Iris pigment epithelial cell (primary cell): Measurements from ENCODE around the gene MLIP.
"Not testable (repeated sequence)": the region's sequence is repeated elsewhere in the genome, so short reads cannot be mapped to it uniquely, and the experiment has no call there.

Experiments used
- DNase-seq: peaks from one replicate; pipeline ENCODE4 v3.0.0-alpha.2; 2011; ENCODE audit warnings: low read depth

The MLIP gene

GRCh38 chr6:54151861-54152260 is 40.6 kb downstream of the MLIP start:
- DNase-seq, result no peak

- DNase-seq, result no peak
Observed at GRCh38 chr6:54156650-54157250, 45.5 kb downstream of the MLIP start.

GRCh38 chr6:54157405-54157804 is 46.2 kb downstream of the MLIP start:
- no peak for DNase-seq

GRCh38 chr6:54173089-54173488 is 61.8 kb downstream of the MLIP start:
- peak; percentile 53 for DNase-seq

- no peak for DNase-seq
Observed at GRCh38 chr6:54179152-54179551, 67.9 kb downstream of the MLIP start.

GRCh38 chr6:54183616-54184015 is 72.4 kb downstream of the MLIP start:
- no peak for DNase-seq

GRCh38 chr6:54185885-54186284 is 74.6 kb downstream of the MLIP start:
- no peak for DNase-seq

- peak; percentile 11 for DNase-seq
Observed at GRCh38 chr6:54188846-54189245, 77.6 kb downstream of the MLIP start.

- peak; percentile 79 for DNase-seq
Observed at GRCh38 chr6:54191461-54191860, 80.2 kb downstream of the MLIP start.

GRCh38 chr6:54192993-54193392 is 81.8 kb downstream of the MLIP start:
- DNase-seq, result peak; percentile 20

- peak; percentile 56 for DNase-seq
Observed at GRCh38 chr6:54193560-54193959, 82.3 kb downstream of the MLIP start.

- DNase-seq, result peak; percentile 82
Observed at GRCh38 chr6:54194067-54194466, 82.8 kb downstream of the MLIP start.

GRCh38 chr6:54195637-54196036 is 84.4 kb downstream of the MLIP start:
- DNase-seq, result no peak

GRCh38 chr6:54196905-54197304 is 85.7 kb downstream of the MLIP start:
- DNase-seq, result no peak

- DNase-seq, result peak; percentile 28
Observed at GRCh38 chr6:54198134-54198533, 86.9 kb downstream of the MLIP start.

GRCh38 chr6:54203474-54204035 is 92.3 kb downstream of the MLIP start:
- DNase-seq, result not testable (repeated sequence)

GRCh38 chr6:54204921-54205591 is 93.8 kb downstream of the MLIP start:
- DNase-seq, result no peak

- DNase-seq, result peak; percentile 14
Observed at GRCh38 chr6:54206510-54206909, 95.3 kb downstream of the MLIP start.

- DNase-seq, result not testable (repeated sequence)
Observed at GRCh38 chr6:54209983-54210382, 98.7 kb downstream of the MLIP start.

GRCh38 chr6:54214286-54214685 is 103.0 kb downstream of the MLIP start:
- DNase-seq, result no peak

- no peak for DNase-seq
Observed at GRCh38 chr6:54216336-54216735, 105.1 kb downstream of the MLIP start.

- DNase-seq, result peak; percentile 5
Observed at GRCh38 chr6:54217018-54217417, 105.8 kb downstream of the MLIP start.

GRCh38 chr6:54222217-54222616 is 111.0 kb downstream of the MLIP start:
- no peak for DNase-seq

- no peak for DNase-seq
Observed at GRCh38 chr6:54232703-54233102, 121.5 kb downstream of the MLIP start.
